ENCODE results near the gene COL18A1.

- TF ChIP-seq POLR2A (IDR thresholded peaks at IDR 0.05): no peak
- no peak for TF ChIP-seq POLR2AphosphoS5 (IDR thresholded peaks at IDR 0.05)
- TF ChIP-seq CTCF (IDR thresholded peaks at IDR 0.05): no peak
Measured at GRCh38 chr21:45442276-45442675, 37.3 kb downstream of the COL18A1 start.

All from sigmoid colon (tissue), 4 donors.